Hepatocyte (in vitro differentiated cells): ENCODE measurements around the gene TRIP10. TPM values are rescaled to one million over a fixed set of nuclear protein-coding genes. Genes with fewer than 3 reads are reported as not detected.
A peak's percentile ranks its signal among the peaks of the same experiment; 100 is the strongest.

Experiments used
- DNase-seq: peaks from one replicate; pipeline ENCODE4 v3.0.0-alpha.2; 2016; ENCODE audit warnings: low spot score
- H2AFZ ChIP-seq: fragments of 200-600 bp; sonication (generic); 2 replicates; pipeline ENCODE4 v1.6.0; 2016; ENCODE audit warnings: antibody characterized with exemption, mild to moderate bottlenecking
- H3K27ac ChIP-seq: fragments of 200-600 bp; sonication (generic); 2 replicates; pipeline ENCODE4 v1.5.1; 2016; ENCODE audit warnings: mild to moderate bottlenecking
- H3K27me3 ChIP-seq: fragments of 200-600 bp; sonication (generic); 2 replicates; pipeline ENCODE4 v1.6.1; 2016
- H3K36me3 ChIP-seq: fragments of 200-600 bp; sonication (generic); replicated peaks from 2 replicates; pipeline ENCODE4 v1.5.1; 2016; ENCODE audit warnings: low read depth; ENCODE audit not compliant: insufficient read depth
- H3K4me1 ChIP-seq: fragments of 200-600 bp; sonication (generic); 2 replicates; pipeline ENCODE4 v1.5.1; 2016; ENCODE audit warnings: mild to moderate bottlenecking, moderate library complexity; ENCODE audit not compliant: insufficient read depth
- H3K4me2 ChIP-seq: fragments of 200-600 bp; sonication (generic); 2 replicates; pipeline ENCODE4 v1.6.0; 2016
- H3K4me3 ChIP-seq: fragments of 200-600 bp; sonication (generic); 2 replicates; pipeline ENCODE4 v1.5.1; 2016; ENCODE audit warnings: mild to moderate bottlenecking
- H3K79me2 ChIP-seq: fragments of 200-600 bp; sonication (generic); 2 replicates; pipeline ENCODE4 v1.6.0; 2017; ENCODE audit warnings: mild to moderate bottlenecking
- H3K9me2 ChIP-seq: fragments of 200-600 bp; sonication (generic); replicated peaks from 2 replicates; pipeline ENCODE4 v1.6.0; 2017; ENCODE audit warnings: mild to moderate bottlenecking; ENCODE audit not compliant: insufficient read depth
- H3K9me3 ChIP-seq: fragments of 200-600 bp; sonication (generic); 2 replicates; pipeline ENCODE4 v1.5.1; 2016; ENCODE audit warnings: low read depth, mild to moderate bottlenecking
- H4K20me1 ChIP-seq: fragments of 200-600 bp; sonication (generic); 2 replicates; pipeline ENCODE4 v1.6.0; 2016; ENCODE audit warnings: mild to moderate bottlenecking; ENCODE audit not compliant: insufficient read depth, poor library complexity, severe bottlenecking
- CTCF ChIP-seq: fragments of 200-600 bp; sonication (generic); IDR thresholded peaks from 2 replicates; pipeline ENCODE4 v1.5.1; 2016; ENCODE audit warnings: antibody characterized with exemption, mild to moderate bottlenecking; ENCODE audit not compliant: poor library complexity
- EZH2 ChIP-seq: fragments of 200-600 bp; sonication (generic); IDR thresholded peaks from 2 replicates; pipeline ENCODE4 v1.6.1; 2016; ENCODE audit warnings: antibody characterized with exemption, mild to moderate bottlenecking, borderline replicate concordance
- EZH2phosphoT487 ChIP-seq: fragments of 200-600 bp; sonication (generic); IDR thresholded peaks from one replicate; pipeline ENCODE4 v1.6.1; 2018; ENCODE audit warnings: antibody characterized with exemption, mild to moderate bottlenecking, low read depth, moderate library complexity; ENCODE audit not compliant: unreplicated experiment, severe bottlenecking
- WGBS: methylation state at CpG from one replicate; pipeline ENCODE4 v1.1.6; 2016; ENCODE audit warnings: low lambda C conversion rate; ENCODE audit errors: missing lambda C conversion rate; 5-methylcytosine and 5-hydroxymethylcytosine counted together
- polyA plus RNA-seq: library from polyadenylated mRNA; unstranded; fragments of >200 nt; fragmentation: Nextera tagmentation; extraction: Ambion mirVana; gene quantifications from 2 replicates; pipeline ENCODE4 v1.2.1, GENCODE V29; 2016
- total RNA-seq: library from RNA; depleted of rRNA; stranded (reverse); fragments of >200 nt; gene quantifications from 2 replicates; pipeline ENCODE4 v1.2.3, GENCODE V29; 2014

TRIP10 gene
- total and polyA plus RNA-seq, 2 experiments from 2014 or later = 48.8 to 79.5 TPM

GRCh38 chr19:6743066-6743465 lies 3.6 kb downstream of the TRIP10 start:
- TF ChIP-seq EZH2 (no peak), EZH2phosphoT487 (no peak), CTCF (no peak)
- DNase-seq = no peak
- H2AFZ ChIP-seq = no peak overlapping the region
- no peaks in the 10 kb centered on the region for H3K9me3 ChIP-seq
- H3K36me3 ChIP-seq = no peaks in the 10 kb centered on the region
- peaks cover 5% of the 10 kb centered on the region for H4K20me1 ChIP-seq
- H3K27me3 ChIP-seq = no peaks in the 10 kb centered on the region
- no peak overlapping the region for H3K4me3 ChIP-seq
- H3K27ac ChIP-seq = peak overlapping the region; percentile 82
- H3K4me2 ChIP-seq = peak overlapping the region; percentile 10
- WGBS = 57% methylated on average over 7 of the region's 7 CpGs
- peaks cover 49% of the 10 kb centered on the region for H3K79me2 ChIP-seq
- H3K4me1 ChIP-seq = peaks cover 43% of the 10 kb centered on the region
- no peaks in the 10 kb centered on the region for H3K9me2 ChIP-seq

- Histone ChIP-seq H3K9me3 (no peaks in the 10 kb centered on the region), H3K79me2 (peaks cover 49% of the 10 kb centered on the region), H3K36me3 (no peaks in the 10 kb centered on the region), H2AFZ (no peak overlapping the region), H4K20me1 (peaks cover 5% of the 10 kb centered on the region), H3K4me2 (peak overlapping the region; percentile 58), H3K4me3 (no peak overlapping the region), H3K27ac (peak overlapping the region; percentile 82), H3K9me2 (no peaks in the 10 kb centered on the region), H3K4me1 (peaks cover 35% of the 10 kb centered on the region), H3K27me3 (no peaks in the 10 kb centered on the region)
- TF ChIP-seq EZH2 = no peak
- TF ChIP-seq EZH2phosphoT487 = no peak
- no peak for TF ChIP-seq CTCF
- DNase-seq = no peak
- 77% methylated on average over 15 of the region's 15 CpGs for WGBS
Observed at GRCh38 chr19:6743714-6744380, 4.4 kb downstream of the TRIP10 start.

- no peaks in the 10 kb centered on the region for H3K9me3 ChIP-seq
- WGBS = 67% methylated on average over 37 of the region's 41 CpGs
- H3K27ac ChIP-seq = peak overlapping the region; percentile 82
- no peak overlapping the region for H2AFZ ChIP-seq
- DNase-seq = peak; percentile 79
- no peak overlapping the region for H3K4me3 ChIP-seq
- H4K20me1 ChIP-seq = peaks cover 5% of the 10 kb centered on the region
- peaks cover 31% of the 10 kb centered on the region for H3K4me1 ChIP-seq
- no peaks in the 10 kb centered on the region for H3K27me3 ChIP-seq
- peak overlapping the region; percentile 58 for H3K4me2 ChIP-seq
- H3K9me2 ChIP-seq = no peaks in the 10 kb centered on the region
- no peaks in the 10 kb centered on the region for H3K36me3 ChIP-seq
- H3K79me2 ChIP-seq = peaks cover 49% of the 10 kb centered on the region
- TF ChIP-seq EZH2phosphoT487 (no peak), EZH2 (no peak), CTCF (no peak)
Observed at GRCh38 chr19:6744381-6745301, 5.2 kb downstream of the TRIP10 start.
